Measurements from ENCODE around the gene PDZK1IP1.
"Not testable (repeated sequence)": the region's sequence is repeated elsewhere in the genome, so short reads cannot be mapped to it uniquely, and the experiment has no call there.

Gene PDZK1IP1

DNA sequence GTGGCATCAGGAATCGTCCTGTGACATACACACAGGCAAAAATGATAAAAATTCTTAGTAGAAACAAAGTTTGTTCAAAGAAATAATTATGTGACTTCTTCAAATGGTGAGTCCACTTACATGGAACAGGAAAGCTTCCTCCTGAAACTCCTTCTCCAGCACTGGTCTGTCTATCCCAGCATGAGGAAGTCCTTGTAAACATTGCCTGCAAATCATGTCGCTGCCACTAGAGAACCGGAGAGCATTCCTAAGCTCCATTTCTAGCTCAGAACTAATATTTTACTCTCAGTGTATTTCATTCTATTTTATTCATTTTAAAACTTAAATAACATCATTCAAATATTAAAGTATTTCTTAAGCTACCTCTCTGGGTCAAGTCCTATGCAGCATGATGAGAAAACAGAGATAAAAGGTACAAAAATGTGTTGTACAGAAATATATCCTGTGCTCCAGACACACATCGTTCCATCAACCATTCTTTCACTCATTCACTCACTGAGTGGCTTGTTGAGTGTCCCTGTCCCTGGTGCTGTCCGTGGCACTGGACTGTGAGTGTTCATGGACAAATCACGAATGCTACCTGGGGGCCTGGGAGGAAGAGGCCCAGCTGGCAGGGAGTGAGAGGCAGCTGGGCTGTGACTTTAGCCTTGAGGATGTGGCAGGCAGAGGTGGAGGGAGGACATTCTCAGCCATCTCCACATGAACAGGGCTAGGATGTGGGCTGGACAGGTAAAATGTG, 42.6 kb downstream of the PDZK1IP1 start:
- no peak overlapping the region for H3K4me3 ChIP-seq (replicated peaks in 1 of 2; ENCODE audit: low read depth in 2 of 2, low read length in 2 of 2)
- no peak for DNase-seq (ENCODE audit: low read depth in 2 of 2)
- TF ChIP-seq, protein P1, sequence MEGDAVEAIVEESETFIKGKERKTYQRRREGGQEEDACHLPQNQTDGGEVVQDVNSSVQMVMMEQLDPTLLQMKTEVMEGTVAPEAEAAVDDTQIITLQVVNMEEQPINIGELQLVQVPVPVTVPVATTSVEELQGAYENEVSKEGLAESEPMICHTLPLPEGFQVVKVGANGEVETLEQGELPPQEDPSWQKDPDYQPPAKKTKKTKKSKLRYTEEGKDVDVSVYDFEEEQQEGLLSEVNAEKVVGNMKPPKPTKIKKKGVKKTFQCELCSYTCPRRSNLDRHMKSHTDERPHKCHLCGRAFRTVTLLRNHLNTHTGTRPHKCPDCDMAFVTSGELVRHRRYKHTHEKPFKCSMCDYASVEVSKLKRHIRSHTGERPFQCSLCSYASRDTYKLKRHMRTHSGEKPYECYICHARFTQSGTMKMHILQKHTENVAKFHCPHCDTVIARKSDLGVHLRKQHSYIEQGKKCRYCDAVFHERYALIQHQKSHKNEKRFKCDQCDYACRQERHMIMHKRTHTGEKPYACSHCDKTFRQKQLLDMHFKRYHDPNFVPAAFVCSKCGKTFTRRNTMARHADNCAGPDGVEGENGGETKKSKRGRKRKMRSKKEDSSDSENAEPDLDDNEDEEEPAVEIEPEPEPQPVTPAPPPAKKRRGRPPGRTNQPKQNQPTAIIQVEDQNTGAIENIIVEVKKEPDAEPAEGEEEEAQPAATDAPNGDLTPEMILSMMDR (IDR thresholded peaks at IDR 0.05; ENCODE audit: low read depth, low read length), result no peak

DNA sequence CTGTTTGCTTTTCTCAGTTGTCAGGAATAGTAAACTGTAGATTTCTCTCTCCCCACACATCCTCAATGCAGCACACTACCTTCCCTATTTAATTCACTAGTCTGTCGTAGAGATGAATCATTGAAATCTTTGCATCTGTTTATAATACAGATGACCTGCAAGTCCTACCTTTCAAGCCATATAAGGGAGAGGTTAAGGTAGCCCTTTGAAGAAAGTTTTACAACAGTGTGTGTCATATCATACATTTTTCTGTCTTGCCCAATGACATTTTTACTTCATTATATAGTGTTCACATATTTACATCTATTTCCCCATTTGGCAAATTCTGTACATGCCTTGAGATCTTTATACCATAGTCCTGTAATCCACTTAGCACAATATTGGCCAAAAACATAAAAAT, 43.3 kb downstream of the PDZK1IP1 start:
- not testable (repeated sequence) for DNase-seq (ENCODE audit: low read depth in 2 of 2); H3K4me3 ChIP-seq (replicated peaks in 1 of 2; ENCODE audit: low read depth in 2 of 2, low read length in 2 of 2)

DNA sequence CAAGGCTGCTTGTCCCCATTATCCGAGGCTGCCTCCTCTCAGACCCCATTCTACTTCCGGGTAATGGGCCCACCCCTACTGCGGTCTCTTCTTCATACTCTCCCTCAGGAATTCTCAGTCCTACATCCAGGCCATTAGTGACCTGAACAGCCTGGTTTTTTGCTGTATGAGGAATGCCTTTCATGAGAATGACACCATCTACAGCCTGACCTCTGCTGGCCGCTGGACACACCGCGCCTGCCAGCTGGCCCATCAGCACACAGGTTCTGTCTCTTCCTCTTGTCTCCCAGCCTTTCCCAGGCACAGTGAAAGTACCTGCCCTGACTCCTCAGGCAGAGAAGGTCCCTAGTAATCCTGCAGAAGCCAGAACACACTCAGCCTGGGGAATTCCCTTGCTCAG, 46.2 kb downstream of the PDZK1IP1 start:
- TF ChIP-seq, protein P1 (IDR thresholded peaks at IDR 0.05; ENCODE audit: low read depth, low read length), result peak; percentile 30
- DNase-seq (ENCODE audit: low read depth in 2 of 2), result peak; percentile 2 to 10
- not testable (repeated sequence) for H3K4me3 ChIP-seq (replicated peaks in 1 of 2; ENCODE audit: low read depth in 2 of 2, low read length in 2 of 2)

DNA sequence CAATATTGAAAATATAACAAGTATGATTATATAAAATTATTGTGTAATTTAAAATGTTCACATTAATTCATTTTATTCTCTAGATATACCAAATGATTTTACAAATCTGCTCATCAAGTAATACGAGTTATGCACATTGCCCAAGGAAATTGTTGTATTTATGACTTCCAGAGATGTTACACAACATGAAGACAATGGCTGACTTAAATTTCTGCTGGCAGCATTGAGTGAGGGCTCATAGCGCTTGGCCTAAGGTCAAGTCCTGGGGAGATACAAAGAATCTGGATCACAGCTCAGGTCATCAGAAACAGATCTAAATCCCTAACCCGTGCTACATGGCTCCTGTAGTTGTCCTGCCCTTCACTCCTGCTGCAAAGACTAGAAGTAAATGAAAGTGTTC, 49.5 kb downstream of the PDZK1IP1 start:
- H3K4me3 ChIP-seq (replicated peaks in 1 of 2; ENCODE audit: low read depth in 2 of 2, low read length in 2 of 2); DNase-seq (ENCODE audit: low read depth in 2 of 2): not testable (repeated sequence)

DNA sequence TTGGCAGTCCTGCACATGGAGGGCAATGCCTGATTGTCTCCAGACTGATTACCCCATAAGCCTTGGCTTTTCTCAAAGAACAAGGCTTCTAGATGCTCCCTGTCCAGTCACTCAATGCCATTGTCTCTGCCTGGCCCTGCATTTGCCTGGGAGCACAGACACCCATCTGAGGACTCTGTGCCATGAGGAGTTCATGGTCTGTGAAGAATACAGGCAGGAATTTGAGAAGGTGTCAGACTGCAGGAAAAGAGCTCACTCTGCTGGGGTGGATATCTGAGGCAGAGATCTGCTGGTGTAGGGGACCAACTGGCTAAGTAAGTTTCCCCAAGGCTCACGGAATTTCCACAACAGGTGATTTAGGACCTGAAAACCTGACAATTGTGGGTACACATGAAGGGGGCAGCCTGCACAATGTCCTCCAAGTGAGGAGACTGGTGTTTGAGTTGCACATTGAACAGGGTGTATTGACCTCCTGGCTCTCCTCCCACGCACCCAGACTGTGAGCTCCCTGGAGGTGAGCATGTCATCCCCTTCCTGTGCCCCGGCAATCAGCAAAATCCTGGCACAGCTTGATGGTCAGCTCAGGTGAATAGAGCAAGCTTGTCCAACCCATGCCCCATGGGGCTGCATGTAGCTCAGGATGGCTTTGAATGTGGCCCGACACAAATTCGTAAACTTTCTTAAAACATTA, 51.8 kb downstream of the PDZK1IP1 start:
- H3K4me3 ChIP-seq (replicated peaks in 1 of 2; ENCODE audit: low read depth in 2 of 2, low read length in 2 of 2), result no peak overlapping the region
- no peak for DNase-seq (ENCODE audit: low read depth in 2 of 2)

DNA sequence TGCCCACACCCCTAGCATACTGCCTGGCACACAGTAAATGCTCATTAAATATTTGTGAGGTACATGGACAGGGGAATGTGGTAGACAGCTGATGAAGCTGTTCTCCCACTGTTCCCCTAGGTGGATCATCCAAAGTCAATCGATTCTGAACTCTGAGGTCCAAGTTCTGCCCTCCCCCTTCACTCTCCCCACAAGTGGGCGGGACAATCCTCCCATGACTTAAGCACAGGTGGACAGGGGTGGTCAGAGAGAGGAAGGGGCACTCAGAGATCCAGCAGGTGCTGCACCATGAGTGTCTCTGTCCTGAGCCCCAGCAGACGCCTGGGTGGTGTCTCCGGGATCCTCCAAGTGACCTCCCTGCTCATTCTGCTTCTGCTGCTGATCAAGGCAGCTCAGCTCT, 52.6 kb downstream of the PDZK1IP1 start, which contains the start of gene CYP4A22:
Gene CYP4A22 (plus strand): TSS at position 244 of the 400 bp plus-strand sequence. CDS start 45 bp downstream, at position 289.
- H3K4me3 ChIP-seq (replicated peaks in 1 of 2; ENCODE audit: low read depth in 2 of 2, low read length in 2 of 2), result no peak within 1 kb of the TSS
- TF ChIP-seq, protein P1 (IDR thresholded peaks at IDR 0.05; ENCODE audit: low read depth, low read length), result no peak
- DNase-seq (ENCODE audit: low read depth in 2 of 2), result no peak

More for the DNA sequence above, 51.8 kb downstream of the PDZK1IP1 start:
- TF ChIP-seq, protein P1 (IDR thresholded peaks at IDR 0.05; ENCODE audit: low read depth, low read length), result no peak
